Thoracic aorta endothelial cell (primary cell): ENCODE measurements around the gene NEXMIF. TPM values are rescaled to one million over a fixed set of nuclear protein-coding genes. Genes with fewer than 3 reads are reported as not detected.

Experiments
- small RNA-seq: library from RNA; depleted of rRNA; stranded (forward); fragments of <200 nt; gene quantifications from one replicate; pipeline ENCODE3, GENCODE V24; 2012
- total RNA-seq: library from RNA; depleted of rRNA; stranded (reverse); fragments of >200 nt; gene quantifications from 2 replicates; pipeline ENCODE4 v1.2.3, GENCODE V29; 2012

The NEXMIF gene
- 0.13 TPM in 1 of 2 replicates, not detected in the other for total RNA-seq

DNA sequence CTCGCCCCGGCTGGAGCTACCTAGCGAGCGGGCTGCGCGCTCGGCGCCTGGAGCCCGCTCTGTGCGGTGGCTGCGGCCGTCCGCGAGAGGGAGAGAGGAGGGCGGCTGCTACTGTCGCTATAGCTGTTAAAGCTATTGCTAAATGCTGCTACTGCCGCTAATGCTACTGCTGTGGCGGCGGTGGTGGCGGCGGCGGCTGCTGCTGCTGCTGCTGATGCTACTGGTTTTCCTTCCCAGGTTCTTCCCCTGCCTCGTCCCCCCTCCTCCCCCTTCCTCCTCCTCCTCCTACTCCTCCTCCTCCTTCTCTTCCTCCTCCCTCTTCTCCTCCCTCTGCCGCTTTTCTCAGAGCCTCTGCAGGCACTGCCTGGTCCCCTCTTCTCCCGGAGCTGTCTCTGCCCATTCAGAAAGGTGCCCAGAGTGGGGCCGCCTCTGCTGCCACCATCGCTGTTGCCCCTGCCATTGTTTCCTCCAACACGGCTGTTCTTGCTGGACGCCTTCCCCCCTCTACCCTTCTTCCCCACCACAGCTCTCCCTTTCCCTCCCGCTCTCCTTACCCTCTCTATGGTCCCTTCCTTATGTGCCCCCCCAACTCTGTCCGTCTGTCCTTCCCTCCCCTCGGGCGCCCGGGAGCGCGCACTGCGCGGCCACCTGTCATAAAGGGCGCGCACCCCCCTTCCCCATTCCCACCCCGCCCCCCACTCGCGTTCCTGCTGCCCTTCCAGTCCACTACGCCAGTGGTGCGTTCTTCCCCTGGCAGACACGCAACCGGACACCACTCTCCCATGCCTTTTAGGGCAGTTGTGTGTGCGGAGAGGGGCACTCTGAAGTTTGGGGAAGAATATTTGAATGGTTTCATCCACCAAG, at the start of gene NEXMIF:
Gene NEXMIF, minus strand, starts transcription at position 228 of the 864 bp plus-strand sequence.

Small RNAs within 50 kb of the gene (small RNA-seq; reads per million reads assigned to genes)
- not detected for gene AL139395.1

Other genes starting within 250 kb of the NEXMIF start
- gene ABCB7, start 230.8 kb upstream of the NEXMIF start, total RNA-seq: 24.7 and 31.5 TPM in 2 replicates